SK-N-MC (cell line): ENCODE data around the gene GNAQ.

Experiments
- DNase-seq: peaks from one replicate; pipeline ENCODE4 v3.0.0-alpha.2; 2011; ENCODE audit warnings: low read depth, low spot score
- H3K27ac ChIP-seq: fragments of 200-600 bp; sonication (generic); 2 replicates; pipeline ENCODE4 v1.5.1; 2016; ENCODE audit warnings: mixed run types
- H3K36me3 ChIP-seq: fragments of 200-600 bp; sonication (generic); 2 replicates; pipeline ENCODE4 v1.6.1; 2017; ENCODE audit warnings: antibody characterized with exemption, low read length, mixed read lengths; ENCODE audit not compliant: insufficient read depth
- H3K4me3 ChIP-seq: fragments of 200-600 bp; sonication (generic); 2 replicates; pipeline ENCODE4 v1.5.1; 2016
- H3K9ac ChIP-seq: fragments of 200-600 bp; sonication (generic); 2 replicates; pipeline ENCODE4 v1.8.0; 2017; ENCODE audit warnings: mixed run types, mixed read lengths; ENCODE audit not compliant: insufficient read length
- H3K9me3 ChIP-seq: fragments of 200-600 bp; sonication (generic); 2 replicates; pipeline ENCODE4 v1.6.1; 2017; ENCODE audit warnings: low read depth, mild to moderate bottlenecking, antibody characterized with exemption, low read length, moderate library complexity, mixed read lengths
- EZH2 ChIP-seq: fragments of 200-600 bp; sonication (generic); IDR thresholded peaks from one replicate; pipeline ENCODE4 v1.6.1; 2017; ENCODE audit warnings: antibody characterized with exemption
- FOXP2 ChIP-seq: optimal IDR thresholded peaks from 2 replicates; pipeline ENCODE3; 2011; ENCODE audit warnings: mild to moderate bottlenecking, moderate library complexity; ENCODE audit not compliant: insufficient read depth; ENCODE audit errors: extremely low read length, control extremely low read depth
- POLR2AphosphoS5 ChIP-seq: IDR thresholded peaks from 2 replicates; pipeline ENCODE4 v1.6.1; 2012; ENCODE audit warnings: mild to moderate bottlenecking, low read depth, low read length, borderline replicate concordance

The GNAQ gene

DNA sequence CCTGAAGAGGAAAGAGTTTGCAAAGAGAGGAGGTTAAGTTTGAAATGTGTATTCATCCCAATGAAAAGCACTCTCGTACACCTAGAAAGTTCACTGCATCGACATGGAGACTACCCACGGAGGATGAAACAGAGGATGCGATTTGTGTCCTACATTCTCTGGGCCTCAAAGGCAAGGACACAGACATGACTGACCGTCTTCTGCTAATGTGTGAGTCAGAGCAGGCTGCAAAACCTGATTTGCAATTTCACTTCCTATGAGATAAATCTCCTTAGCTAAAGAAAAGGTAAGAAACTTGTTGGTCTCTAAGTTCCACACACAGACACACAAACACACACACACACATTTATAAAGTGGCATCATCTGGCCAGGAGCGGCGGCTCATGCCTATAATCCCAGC, 98.6 kb downstream of the GNAQ start:
- Histone ChIP-seq H3K27ac (no peak overlapping the region), H3K36me3 (peaks cover 4% of the 10 kb centered on the region; the same call in 1 of the 2 replicates), H3K4me3 (no peak overlapping the region), H3K9ac (no peak overlapping the region), H3K9me3 (no peaks in the 10 kb centered on the region)
- TF ChIP-seq FOXP2: no peak
- no peak for DNase-seq

- Histone ChIP-seq H3K9ac (no peak overlapping the region), H3K9me3 (0 out of 2 replicates have a peak, but pooled peaks cover 4% of the 10 kb centered on the region), H3K27ac (no peak overlapping the region), H3K4me3 (no peak overlapping the region), H3K36me3 (peaks cover 4% of the 10 kb centered on the region; the same call in 1 of the 2 replicates)
- TF ChIP-seq POLR2AphosphoS5 (no peak), FOXP2 (no peak), EZH2 (no peak)
- no peak for DNase-seq
Measured at GRCh38 chr9:77929942-77930341, 101.7 kb downstream of the GNAQ start.

DNA sequence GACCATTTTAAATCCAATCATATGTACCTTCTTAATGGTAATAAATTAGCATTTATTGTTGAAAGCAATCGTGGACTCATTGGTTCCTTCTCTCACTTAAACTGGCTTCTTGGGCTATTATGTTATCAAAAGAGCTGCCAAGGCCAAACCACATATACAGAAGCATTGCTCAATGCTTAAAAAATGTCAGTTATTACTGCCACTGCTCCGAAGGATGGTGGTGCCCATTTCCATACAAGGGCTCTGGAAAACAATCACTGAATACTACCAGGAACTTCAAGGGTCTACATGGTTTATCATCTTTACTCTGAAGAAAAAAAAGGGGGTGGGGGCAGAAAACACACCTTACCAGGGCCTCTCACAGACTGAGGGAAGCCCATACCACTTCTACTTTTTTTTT, 104.3 kb downstream of the GNAQ start:
- TF ChIP-seq POLR2AphosphoS5: no peak
- no peak for TF ChIP-seq FOXP2
- no peak for TF ChIP-seq EZH2
- H3K27ac ChIP-seq: peak overlapping the region; percentile 87; the same call in 1 of the 2 replicates

GRCh38 chr9:77926371-77926878, 105.2 kb downstream of the GNAQ start:
- H3K4me3 ChIP-seq: peak overlapping the region; percentile 26; the same call in 1 of the 2 replicates
- no peak for TF ChIP-seq FOXP2
- no peak for TF ChIP-seq EZH2
- no peak for TF ChIP-seq POLR2AphosphoS5
- peak overlapping the region; percentile 87 for H3K27ac ChIP-seq
- no peak overlapping the region for H3K9ac ChIP-seq
- H3K9me3 ChIP-seq: 0 out of 2 replicates have a peak, but pooled peaks cover 4% of the 10 kb centered on the region
- no peak for DNase-seq
- H3K36me3 ChIP-seq: peaks cover 12% of the 10 kb centered on the region

More for the DNA sequence above, 104.3 kb downstream of the GNAQ start:
- peaks cover 5% of the 10 kb centered on the region for H3K36me3 ChIP-seq
- no peak overlapping the region for H3K9ac ChIP-seq
- DNase-seq: no peak
- H3K4me3 ChIP-seq: peak overlapping the region; percentile 6; the same call in 1 of the 2 replicates
- 0 out of 2 replicates have a peak, but pooled peaks cover 4% of the 10 kb centered on the region for H3K9me3 ChIP-seq

DNA sequence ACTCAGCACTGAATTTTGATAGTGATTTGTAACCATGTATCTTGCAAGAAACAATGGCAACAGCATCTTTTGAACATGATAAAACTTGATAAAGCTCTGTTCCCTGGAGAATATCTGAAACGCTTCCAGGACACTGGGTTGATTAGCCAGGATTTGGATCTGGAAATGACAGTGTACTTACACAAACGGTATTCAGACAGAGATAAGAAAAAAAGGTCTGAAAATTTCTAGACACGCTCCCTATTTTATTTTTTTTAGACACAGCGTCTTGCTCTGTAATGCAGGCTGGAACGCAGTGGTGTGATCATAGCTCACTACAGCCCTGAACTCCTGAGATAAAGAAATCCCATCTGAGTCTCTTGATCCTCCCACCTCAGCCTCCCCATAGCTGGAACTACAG, 109.0 kb downstream of the GNAQ start:
- no peak for DNase-seq
- no peak for TF ChIP-seq EZH2
- no peak for TF ChIP-seq POLR2AphosphoS5
- no peak for TF ChIP-seq FOXP2
- Histone ChIP-seq H3K27ac (no peak overlapping the region), H3K9ac (no peak overlapping the region), H3K4me3 (no peak overlapping the region), H3K9me3 (0 out of 2 replicates have a peak, but pooled peaks cover 4% of the 10 kb centered on the region), H3K36me3 (peaks cover 26% of the 10 kb centered on the region)

GRCh38 chr9:77917800-77918199, 113.8 kb downstream of the GNAQ start:
- H3K9me3 ChIP-seq: no peaks in the 10 kb centered on the region
- H3K9ac ChIP-seq: no peak overlapping the region
- no peak for TF ChIP-seq POLR2AphosphoS5
- no peak for TF ChIP-seq EZH2
- TF ChIP-seq FOXP2: no peak

DNA sequence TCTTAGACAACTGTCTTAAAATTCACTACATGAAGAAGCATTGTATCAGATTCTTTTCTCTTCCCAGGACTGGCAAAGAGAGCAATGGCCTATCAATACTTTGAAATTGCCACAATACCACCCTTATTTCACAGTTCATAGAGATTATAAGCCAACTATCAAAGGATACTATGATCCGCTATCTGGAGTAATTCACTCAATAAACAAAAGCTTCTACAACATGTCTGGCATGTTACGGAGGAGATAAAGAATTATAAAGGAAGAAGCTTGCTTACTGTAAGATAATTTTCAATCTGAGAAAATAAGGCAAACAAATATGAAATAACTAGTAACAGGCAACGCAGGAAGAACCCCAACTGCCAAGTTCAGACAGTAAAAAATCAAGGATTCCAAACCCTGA, 114.8 kb downstream of the GNAQ start:
- Histone ChIP-seq H3K27ac (no peak overlapping the region), H3K4me3 (no peak overlapping the region), H3K9ac (no peak overlapping the region), H3K9me3 (no peaks in the 10 kb centered on the region), H3K36me3 (peaks cover 30% of the 10 kb centered on the region)
- TF ChIP-seq EZH2 (no peak), POLR2AphosphoS5 (no peak)
- DNase-seq: no peak

More at GRCh38 chr9:77917800-77918199, 113.8 kb downstream of the GNAQ start:
- no peak for DNase-seq
- Histone ChIP-seq H3K27ac (no peak overlapping the region), H3K4me3 (no peak overlapping the region), H3K36me3 (peaks cover 34% of the 10 kb centered on the region)

DNA sequence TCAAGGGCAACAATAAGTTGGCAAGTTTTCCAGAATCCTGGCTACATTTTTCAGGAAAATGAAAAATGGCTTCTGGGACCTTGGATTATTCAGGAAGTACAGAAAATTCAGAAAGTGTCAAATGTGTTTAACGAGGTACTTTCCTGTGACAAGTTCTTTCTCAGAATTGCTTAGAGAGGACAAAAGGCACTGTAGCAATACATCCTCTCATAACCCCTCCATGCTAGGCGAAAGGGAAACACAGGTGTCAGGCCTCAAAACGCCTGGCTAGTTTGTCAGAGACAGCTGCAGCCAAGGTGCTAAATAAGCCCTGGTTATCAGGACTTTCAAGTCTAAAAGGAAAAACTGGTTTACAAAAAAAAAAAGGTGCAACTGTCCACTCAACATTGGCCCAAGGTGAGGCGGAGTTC, 115.2 kb downstream of the GNAQ start:
- Histone ChIP-seq H3K4me3 (no peak overlapping the region), H3K27ac (no peak overlapping the region), H3K36me3 (peaks cover 26% of the 10 kb centered on the region), H3K9ac (no peak overlapping the region), H3K9me3 (no peaks in the 10 kb centered on the region)
- TF ChIP-seq POLR2AphosphoS5: no peak
- no peak for TF ChIP-seq EZH2
- no peak for TF ChIP-seq FOXP2
- no peak for DNase-seq

GRCh38 chr9:77915744-77916143, 115.9 kb downstream of the GNAQ start:
- H3K27ac ChIP-seq: no peak overlapping the region
- H3K9ac ChIP-seq: no peak overlapping the region
- no peak for DNase-seq
- no peak for TF ChIP-seq POLR2AphosphoS5
- no peak for TF ChIP-seq EZH2
- TF ChIP-seq FOXP2: no peak
- no peak overlapping the region for H3K4me3 ChIP-seq
- peaks cover 20% of the 10 kb centered on the region for H3K36me3 ChIP-seq
- no peaks in the 10 kb centered on the region for H3K9me3 ChIP-seq
